AG08395 (cell line): ENCODE data around the gene DRG2.

Experiments
- DNase-seq: peaks from one replicate; pipeline ENCODE4 v3.0.0; 2012; ENCODE audit warnings: mixed read lengths, low spot score

DRG2 gene

GRCh38 chr17:18076936-18077335 is 10.8 kb upstream of the DRG2 start:
- peak; percentile 20 for DNase-seq

- DNase-seq = no peak
Observed at GRCh38 chr17:18079543-18079942, 8.2 kb upstream of the DRG2 start.

GRCh38 chr17:18084256-18084655 is 3.5 kb upstream of the DRG2 start:
- no peak for DNase-seq

- DNase-seq = no peak
Observed at GRCh38 chr17:18089613-18090012, 1.9 kb downstream of the DRG2 start.

- peak; percentile 58 for DNase-seq
Observed at GRCh38 chr17:18093616-18094408, 6.1 kb downstream of the DRG2 start.

GRCh38 chr17:18094409-18094807 is 6.7 kb downstream of the DRG2 start:
- no peak for DNase-seq

GRCh38 chr17:18099516-18099915 is 11.8 kb downstream of the DRG2 start:
- DNase-seq = no peak

GRCh38 chr17:18100616-18101015 is 12.9 kb downstream of the DRG2 start:
- DNase-seq = no peak

- DNase-seq = no peak
Observed at GRCh38 chr17:18101828-18102227, 14.1 kb downstream of the DRG2 start.

GRCh38 chr17:18102640-18103039 is 14.9 kb downstream of the DRG2 start:
- no peak for DNase-seq

GRCh38 chr17:18105027-18105426 is 17.3 kb downstream of the DRG2 start:
- no peak for DNase-seq

GRCh38 chr17:18105595-18105994 is 17.8 kb downstream of the DRG2 start:
- no peak for DNase-seq

GRCh38 chr17:18106211-18106610 is 18.5 kb downstream of the DRG2 start:
- DNase-seq = no peak

GRCh38 chr17:18107061-18107790 is 19.5 kb downstream of the DRG2 start:
- no peak for DNase-seq

GRCh38 chr17:18107971-18108370 is 20.2 kb downstream of the DRG2 start:
- DNase-seq = no peak

GRCh38 chr17:18108401-18109312 is 20.9 kb downstream of the DRG2 start, which contains the start of gene MYO15A:
TSS of gene MYO15A (plus strand) at chr17:18108756. CDS start at chr17:18118801, 10,045 bp downstream.
- DNase-seq = no peak

GRCh38 chr17:18109935-18110485 is 22.3 kb downstream of the DRG2 start:
- no peak for DNase-seq

- no peak for DNase-seq
Observed at GRCh38 chr17:18110636-18111145, 22.9 kb downstream of the DRG2 start.

GRCh38 chr17:18111330-18111971 is 23.7 kb downstream of the DRG2 start:
- DNase-seq = no peak

GRCh38 chr17:18115517-18115916 is 27.8 kb downstream of the DRG2 start:
- DNase-seq = no peak

GRCh38 chr17:18116078-18116477 is 28.3 kb downstream of the DRG2 start:
- no peak for DNase-seq
